ENCODE results near the gene CDK4.

The CDK4 gene

DNA sequence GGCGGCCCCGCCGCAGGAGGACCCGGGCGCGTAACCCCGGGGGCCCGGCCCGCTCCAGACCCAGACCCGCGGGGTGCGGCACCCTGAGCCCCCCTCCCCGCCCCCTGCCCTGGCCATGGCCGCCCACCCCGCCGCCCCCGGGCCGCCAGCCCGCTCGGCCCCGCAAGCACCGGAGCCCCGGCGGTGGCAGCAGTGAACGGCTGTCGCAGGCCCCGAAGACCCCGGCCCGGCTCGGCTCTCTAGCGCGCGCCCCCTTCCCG, 3.0 kb upstream of the CDK4 start:
- no peak for DNase-seq

GRCh38 chr12:57754411-57755193, 2.5 kb upstream of the CDK4 start, which contains the start of gene MARCHF9:
TSS of gene MARCHF9 (plus strand) at chr12:57755103. CDS start at chr12:57755529, 426 bp downstream.
- DNase-seq = peak; percentile 22

DNA sequence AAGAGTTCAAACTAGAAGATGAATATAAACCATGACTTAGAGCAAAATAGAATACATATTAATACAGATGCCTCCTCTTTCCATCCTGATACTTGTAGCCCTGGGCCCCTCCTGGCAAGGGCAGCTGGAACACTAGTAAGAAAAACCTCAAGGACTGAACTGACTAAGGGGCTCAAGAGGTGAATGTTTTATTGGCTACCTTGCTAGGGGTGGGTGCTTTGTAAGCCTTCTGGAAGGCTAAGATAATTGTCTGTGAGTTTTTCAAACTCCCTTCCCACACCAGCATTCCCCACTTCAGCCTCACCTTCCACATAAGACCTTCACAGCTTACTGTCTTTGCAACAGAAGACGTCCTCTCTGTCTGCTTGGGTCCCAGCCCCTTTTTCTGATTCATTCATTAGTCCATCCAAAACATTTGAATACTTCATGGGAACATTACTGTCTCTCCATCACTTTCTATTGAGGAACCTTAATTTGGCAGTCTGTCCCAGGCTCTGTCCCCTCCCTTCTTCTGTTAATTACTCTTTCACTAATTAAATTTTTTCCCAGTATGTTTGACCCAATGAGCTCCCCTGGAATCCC, 1.7 kb upstream of the CDK4 start:
- no peak for DNase-seq

DNA sequence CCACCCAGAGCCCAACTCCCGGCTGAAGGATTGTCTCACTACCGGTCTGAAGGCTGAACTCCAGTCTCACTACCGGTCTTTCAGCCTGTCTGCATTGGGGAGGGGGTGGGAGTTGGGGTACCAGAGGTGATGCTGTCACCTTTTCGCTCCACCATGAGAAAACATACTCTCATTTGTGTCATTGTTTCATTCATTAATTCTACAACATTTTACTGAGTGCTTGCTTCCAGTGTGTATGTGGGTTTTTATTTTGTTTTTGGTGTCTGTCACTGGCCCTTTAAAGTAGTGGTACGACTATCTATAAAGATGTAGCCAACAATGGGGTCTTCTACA, 524 bp upstream of the CDK4 start:
- no peak for DNase-seq

GRCh38 chr12:57751432-57751787, 700 bp downstream of the CDK4 start:
- no peak for DNase-seq

- no peak for DNase-seq
Observed at GRCh38 chr12:57750561-57751431, 1.3 kb downstream of the CDK4 start.

- DNase-seq = no peak
Observed at GRCh38 chr12:57749061-57749460, 3.0 kb downstream of the CDK4 start.

- DNase-seq = no peak
Observed at GRCh38 chr12:57746025-57746424, 6.1 kb downstream of the CDK4 start.

DNA sequence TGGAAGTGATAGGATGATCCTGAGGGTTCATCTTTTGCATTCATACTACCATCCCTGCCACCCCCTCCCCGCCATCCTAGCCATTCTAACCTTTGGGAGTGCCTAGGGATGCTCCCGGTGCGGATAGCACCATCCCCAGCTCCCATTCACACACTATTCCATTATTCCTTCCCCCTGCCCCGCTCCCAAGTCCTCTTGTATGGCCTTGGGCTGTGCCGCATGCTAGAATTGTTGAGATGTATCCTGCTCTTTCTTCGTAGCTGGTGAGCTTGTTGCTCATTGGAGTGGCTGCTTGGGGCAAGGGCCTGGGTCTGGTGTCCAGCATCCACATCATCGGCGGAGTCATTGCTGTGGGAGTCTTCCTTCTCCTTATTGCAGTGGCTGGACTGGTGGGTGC, 6.6 kb downstream of the CDK4 start:
- DNase-seq = no peak

GRCh38 chr12:57744777-57745484, 7.2 kb downstream of the CDK4 start, which contains the start of gene TSPAN31:
TSS of gene TSPAN31 (plus strand) at chr12:57745039. CDS start at chr12:57745155, 116 bp downstream.
- DNase-seq = peak; percentile 91

DNA sequence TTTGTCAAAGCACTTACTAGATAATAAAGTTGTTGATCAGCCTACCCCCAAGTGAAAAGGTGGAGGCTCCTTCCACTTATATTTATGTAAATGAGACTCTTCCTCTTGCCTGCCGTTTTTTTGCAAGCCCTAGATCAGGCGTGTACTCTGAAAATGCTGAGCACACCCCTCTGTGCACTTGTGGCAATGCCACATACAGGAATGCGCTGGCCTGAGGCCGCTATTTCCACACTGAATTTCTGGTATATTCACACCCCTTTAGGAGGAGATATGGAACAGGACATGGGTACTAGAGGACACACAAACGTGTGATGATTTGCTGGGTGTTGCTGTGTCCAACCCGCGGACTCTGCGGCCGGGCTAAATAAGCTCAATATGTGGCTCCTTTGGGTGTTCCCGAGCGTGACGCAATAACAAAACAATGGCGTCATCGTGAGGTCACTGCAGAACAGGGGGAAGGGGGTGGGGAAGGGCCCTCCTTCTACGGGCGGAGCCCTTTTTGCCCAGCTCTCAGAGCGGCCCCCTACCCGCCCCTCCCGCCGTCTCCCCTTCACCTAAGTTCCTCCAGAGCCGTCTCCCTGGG, 7.8 kb downstream of the CDK4 start:
- peak; percentile 60 for DNase-seq

DNA sequence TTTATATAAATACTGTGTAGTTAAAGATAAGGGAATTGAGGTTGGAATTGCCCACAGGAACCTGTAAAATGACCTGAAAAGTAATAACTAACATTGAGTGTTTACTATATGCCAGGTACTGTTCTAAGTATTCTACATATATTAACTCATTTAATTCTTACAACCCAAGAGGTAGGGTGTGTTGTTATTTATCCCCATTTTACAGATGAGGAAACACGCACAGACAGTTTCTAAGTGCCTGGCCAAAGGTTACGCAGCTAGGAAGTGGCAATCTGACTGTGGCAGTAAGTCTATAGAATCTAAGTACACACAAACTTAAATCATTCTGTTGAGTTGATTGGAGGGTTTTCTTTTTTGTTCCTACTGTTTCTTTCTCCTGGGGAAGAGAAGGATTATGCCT, 8.3 kb downstream of the CDK4 start:
- no peak for DNase-seq

DNA sequence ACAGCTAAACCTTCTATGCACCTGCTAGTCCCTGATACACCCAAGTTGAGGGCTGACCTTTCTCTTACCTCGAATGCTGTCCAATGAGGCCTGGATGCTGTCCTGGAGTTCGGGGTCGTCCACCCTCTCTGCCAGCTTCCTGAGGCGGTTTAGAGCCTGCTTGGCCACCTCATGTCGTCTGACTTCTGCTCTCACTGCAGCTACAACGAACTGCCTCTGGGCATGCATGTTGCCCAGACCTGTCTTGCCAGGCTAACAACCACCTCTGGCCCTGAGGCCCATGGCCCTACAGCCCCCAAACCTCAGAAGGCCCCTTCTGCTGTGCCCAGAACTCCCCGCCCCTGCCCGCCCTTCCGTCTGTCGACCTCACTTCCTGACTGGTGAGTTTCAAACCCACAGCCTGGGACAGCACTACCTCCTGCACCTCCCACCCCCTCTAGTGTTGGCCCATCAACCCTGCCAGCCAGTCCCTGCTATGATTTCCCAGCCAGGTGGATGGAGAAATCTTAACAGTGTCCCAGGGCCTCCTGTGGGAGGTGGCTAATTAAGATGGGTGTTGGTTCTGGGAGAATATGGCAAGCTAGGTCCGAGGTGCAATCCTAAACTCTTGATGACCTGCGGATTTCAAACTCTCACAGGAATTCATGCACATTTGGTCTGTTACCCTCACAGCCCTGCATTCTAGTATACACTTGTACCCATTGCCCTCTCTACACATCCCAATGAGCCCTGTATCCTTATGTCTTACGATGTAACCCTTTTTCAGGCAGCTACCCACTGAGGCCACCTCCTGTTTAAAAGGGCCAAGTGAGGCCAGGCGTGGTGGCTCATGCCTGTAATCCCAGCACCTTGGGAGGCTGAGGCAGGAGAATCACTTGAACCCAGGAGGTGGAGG, 10.0 kb downstream of the CDK4 start:
- DNase-seq = no peak

- no peak for DNase-seq
Observed at GRCh38 chr12:57741413-57741789, 10.7 kb downstream of the CDK4 start.

- DNase-seq = no peak
Observed at GRCh38 chr12:57740656-57741412, 11.3 kb downstream of the CDK4 start.

DNA sequence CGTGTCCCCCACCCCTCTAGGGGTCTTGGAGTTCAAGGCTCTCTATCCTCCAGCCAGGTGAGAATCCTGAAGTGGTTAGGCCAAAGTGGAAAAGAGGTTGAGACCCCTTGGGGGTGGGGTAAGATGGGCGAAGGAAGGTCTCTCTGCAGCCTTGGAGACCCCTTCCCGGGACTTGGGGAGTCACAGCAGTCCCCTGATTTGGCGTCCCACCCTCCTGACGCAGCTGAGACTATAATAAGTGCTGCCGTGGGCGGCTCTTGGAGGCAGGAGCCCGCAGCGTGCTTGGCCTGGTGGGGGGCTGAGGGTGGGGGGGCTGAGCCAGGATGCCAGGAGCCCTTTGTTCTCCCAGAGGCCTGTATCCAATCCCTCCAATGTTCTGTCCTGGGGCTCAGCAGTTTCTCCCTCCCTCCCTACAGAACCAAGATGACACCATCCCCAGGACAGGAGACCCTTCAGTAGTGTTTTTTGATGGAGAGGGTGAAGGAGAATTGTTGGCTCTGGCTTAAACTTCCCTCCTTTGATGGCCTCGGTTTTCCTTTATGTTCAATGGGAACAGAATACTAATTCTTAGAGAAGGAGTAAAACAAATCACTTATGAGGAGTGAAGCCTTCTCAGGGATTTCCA, 12.1 kb downstream of the CDK4 start:
- no peak for DNase-seq

DNA sequence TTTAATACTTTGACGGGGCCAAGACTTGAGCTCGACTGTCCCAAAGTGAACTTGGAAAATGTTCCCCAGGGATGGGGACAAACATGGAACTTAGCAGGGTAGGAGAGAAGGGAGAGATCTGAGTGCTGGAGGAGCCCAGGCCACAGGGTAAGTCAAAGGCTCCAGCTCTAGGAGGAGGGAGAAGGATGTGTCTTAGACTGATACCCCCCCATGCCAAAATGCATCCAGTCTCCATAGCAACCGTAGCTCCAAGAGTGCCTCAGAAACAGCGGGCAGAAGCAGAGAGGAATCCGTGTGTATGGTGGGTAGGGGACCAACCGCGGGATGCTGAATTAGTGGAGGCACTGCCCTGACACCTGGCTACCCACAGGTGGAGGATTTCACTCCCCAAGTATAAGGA, 12.7 kb downstream of the CDK4 start:
- no peak for DNase-seq

DNA sequence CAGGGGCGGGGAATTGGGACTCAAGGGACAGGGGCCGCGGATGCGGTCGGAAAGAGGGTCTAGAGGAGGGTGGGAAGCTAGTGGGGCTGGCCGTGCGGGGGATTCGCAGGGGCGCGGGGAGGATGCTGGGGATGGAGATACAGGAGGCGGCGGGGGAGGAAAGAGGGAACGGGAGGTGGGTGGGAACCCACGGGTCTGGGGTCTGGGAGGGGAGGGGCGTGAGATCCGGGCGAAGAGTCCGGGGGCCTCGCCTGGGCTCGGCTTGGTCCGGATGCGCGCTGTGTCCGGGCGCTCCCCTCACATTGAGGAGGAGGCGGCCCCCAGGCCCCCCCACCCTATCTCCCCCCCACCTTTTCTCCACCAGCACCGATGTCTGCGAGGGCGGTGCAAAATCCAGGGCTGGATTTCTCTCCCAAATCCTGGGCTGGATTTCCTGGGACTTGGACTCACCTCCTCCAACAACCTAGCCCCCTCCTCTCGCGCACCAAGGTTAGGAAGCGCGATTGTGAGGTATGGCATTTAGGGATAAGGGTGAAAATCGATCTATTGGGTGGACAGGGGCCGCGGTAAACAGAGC, 13.4 kb downstream of the CDK4 start, which contains the start of gene AGAP2:
Gene AGAP2, minus strand, starts transcription at position 82 of the 577 bp plus-strand sequence. CDS start 496 bp downstream, outside the sequence.
- DNase-seq = no peak

DNA sequence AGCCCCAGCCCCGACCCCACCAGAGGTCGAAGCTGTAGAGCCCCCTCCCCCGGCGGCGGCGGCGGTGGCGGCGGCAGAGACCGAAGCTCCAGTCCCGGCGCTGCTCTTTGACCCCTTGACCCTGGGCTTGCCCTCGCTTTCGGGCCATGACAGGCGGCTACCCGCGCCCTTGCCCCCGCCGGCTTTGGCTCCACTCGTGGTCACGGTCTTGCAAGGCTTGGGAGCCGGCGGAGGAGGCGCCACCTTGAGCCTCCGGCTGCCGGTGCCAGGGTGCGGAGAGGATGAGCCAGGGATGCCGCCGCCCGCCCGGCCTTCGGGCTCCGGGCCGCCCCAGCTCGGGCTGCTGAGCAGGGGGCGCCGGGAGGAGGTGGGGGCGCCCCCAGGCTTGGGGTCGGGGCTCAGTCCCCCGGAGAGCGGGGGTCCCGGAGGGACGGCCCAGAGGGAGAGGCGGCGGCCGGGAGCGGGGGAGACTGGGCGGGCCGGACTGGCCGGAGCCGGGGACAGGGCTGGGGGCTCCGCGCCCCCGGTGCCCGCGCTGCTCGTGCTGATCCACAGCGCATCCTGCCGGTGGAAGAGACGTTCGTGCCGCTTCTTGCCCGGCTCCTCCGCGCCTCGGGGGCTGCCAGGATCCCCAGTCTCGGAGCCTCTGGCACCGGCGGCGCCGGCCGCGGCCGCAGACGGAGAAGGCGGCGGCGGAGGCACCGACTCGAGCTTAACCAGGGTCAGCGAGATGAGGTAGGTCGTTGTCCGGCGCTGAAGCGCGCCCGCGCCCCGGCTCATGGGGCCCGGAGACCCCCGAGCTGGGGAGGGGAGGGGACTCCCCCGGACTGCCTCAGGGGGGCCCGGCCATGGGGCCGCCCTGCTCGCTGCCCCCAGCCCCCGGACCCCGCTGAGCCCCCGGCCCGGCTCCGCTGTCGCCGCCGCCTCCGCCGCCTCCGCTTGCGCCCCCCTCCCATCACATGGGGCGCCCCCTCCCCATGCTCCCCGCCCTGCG, 14.3 kb downstream of the CDK4 start:
- no peak for DNase-seq
